Measurements from ENCODE around the gene KIAA0408.

Gene KIAA0408

DNA sequence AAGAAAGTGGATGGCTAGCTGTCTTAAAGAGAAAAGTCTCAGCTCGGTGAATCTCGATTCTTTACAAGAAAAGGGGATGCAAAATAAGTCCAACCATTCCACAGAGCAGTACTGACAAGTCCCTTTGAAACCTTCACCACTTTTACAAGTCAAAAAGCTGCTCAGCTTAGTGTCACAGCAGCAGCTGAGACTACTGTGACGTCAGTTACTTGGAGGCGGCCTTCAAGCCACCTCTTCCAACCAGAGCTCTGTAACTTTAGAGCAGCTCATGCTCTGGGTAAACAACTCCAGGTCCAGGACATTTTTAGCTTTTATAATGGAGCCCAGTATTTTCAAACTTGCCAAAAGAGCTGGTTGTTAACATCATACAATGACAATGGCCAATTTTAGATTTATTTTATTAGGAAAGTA is at the start of gene KIAA0408:
Gene KIAA0408 (minus strand): TSS at position 159 of the 411 bp plus-strand sequence. CDS start 5,408 bp downstream, outside the sequence.
- DNase-seq = peak; percentile 61

DNA sequence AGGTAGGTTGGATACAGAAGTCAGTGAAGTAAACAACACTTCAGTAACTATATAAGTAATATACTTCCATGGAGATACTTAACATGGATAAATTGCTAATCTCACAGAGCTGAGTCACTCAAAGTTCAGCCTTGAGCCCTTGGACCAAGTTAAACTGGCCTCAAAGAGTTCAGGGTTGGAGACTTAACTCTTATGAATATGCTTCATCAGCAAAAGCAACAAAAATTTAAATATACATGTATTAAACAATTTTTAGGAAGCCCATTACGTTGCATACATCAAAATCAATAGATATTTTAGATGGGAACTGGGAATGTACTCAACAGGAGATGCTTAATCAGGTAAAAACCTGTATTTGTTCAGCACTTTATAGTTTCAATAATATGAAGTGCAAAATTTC is 47.7 kb upstream of the KIAA0408 start:
- no peak for DNase-seq

DNA sequence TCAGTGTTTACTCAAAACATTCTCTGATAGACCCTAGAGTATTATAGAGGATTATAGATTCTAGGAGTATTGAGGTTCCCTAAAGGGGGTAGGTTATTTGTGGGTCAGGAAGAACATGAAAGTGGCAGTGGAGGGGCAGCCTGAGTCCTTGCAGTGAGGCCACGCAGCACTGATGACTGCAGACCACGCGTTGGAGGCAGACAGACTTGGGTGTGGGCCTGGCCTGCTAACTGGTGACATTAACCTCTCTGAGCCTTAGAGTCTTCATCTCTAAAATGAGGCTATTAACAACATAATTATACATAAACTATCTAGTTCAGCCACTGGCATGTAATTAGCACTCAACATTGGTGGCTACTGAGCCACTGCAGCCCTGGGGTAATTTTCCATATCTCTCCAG is 43.8 kb upstream of the KIAA0408 start:
- no peak for DNase-seq

DNA sequence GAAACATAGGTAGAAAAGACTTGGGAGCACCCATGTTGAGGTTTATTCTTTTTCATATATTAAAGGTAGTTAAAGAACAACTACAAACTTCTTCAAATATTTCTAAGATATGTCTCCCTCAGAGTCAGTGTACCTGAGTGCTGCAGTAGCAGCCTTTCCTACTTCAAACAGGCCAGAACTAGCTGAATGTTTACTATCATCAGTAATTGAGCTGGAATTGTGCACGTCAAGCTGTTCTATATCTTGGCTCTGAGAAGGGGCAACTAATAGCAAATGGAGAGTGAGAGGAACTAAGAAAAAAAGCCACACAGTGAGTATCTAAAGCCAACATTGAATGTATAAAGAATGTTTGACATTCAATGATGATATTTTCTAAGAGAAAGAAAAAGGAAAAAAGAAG is 38.2 kb upstream of the KIAA0408 start:
- DNase-seq = no peak

DNA sequence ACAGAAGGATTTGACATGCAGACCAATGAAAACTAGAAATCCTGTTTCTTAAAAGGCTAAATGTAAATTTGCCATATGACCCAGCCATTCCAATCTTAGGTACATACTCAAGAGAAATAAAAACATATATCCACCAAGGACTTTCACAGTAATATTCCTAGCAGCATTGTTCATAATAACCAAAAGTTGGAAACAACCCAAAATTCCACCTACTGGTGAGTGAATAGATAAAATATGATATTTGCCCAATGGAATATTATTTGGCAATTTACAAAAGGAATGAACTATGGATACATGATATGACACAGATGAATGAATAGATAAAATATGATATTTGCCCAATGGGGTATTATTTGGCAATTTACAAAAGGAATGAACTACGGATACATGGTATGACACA is 37.3 kb upstream of the KIAA0408 start:
- DNase-seq = peak; percentile 48

DNA sequence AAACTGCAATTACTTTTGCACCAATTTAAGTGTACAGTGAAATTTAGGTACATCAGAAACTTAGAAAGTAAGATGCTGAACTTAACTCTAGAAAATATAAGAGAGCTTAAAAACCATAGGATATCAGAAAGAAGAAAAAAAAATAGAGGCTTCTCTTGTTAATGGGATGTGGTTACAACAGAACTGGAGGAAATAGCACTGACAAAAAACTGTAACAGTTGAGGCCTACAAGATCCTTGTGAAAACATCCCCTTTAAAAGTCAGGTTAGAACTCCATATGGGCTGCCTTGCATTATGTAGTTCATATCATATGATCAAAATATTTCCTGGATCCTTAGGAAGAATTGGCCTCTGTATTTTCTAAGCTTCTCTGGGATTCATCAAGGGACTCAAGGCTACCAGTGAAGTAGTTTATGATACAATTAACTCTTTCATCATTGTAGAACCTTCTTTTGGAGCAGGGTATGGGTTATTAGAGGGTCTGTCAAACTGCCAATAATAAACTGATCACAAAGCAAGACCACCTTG is 35.1 kb upstream of the KIAA0408 start:
- DNase-seq = no peak

DNA sequence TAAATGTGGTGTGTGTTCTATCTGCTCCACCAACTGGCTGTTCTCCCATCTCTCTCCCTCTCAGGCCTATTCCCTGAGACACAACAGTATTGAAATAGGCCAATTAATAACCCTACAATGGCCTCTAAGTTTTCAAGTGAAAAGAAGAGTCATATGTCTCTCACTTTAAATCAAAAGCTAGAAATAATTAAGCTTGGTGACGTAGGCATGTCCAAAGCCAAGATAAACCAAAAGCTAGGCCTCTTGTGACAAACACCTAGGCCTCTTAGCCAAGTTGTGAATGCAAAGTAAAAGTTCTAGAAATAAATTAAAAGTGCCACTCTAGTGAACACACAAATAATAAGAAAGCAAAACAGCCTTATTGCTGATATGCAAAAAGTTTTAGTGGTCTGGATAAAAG is 30.1 kb upstream of the KIAA0408 start:
- no peak for DNase-seq

DNA sequence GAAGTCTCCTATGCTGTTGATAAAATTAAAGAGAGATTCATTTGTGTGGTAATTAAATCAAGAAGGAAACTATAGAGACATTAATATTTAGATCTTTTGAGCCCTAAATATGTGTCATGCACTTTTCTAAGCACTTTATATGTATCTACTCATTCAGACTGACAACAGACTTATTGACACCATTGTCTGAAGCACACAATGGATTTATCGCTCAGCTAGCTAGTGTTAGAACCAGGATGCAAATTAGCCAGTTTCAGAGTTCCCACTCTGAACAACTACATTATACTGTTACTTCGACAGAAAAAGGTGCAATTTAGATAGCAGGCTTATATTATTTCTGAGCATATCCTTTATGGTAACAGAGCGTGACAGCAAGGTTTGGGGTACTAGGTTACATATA is 27.7 kb upstream of the KIAA0408 start:
- DNase-seq = no peak

DNA sequence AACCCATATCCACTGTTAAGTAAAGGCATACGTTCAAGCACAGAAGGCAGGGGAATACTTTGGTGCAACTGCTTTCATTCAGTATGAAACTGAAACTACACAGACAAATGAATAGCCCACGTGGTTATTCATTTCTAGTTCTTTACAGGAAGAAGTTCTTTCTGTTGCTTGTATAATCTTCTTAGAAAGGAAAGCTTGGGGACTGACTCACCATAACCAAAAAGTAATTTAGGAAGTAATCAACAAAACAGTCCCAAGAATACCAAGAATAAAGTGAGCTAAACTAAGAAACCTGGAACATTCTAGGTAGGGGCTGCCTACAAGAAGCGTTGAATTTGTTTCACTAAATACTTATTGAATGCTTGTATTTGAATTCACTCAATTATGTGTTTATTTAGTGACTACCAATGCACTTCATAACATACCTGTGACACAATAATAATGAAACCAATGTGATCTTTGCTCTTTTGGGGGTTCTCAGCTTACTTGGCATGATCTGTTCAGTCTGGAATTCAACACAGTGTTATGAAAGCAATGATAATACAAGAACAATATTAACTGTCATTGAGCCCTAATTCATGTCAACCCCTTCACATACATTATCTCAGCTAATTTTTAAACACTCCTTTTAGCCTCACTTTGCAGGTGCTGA is 25.1 kb upstream of the KIAA0408 start:
- peak; percentile 82 for DNase-seq

DNA sequence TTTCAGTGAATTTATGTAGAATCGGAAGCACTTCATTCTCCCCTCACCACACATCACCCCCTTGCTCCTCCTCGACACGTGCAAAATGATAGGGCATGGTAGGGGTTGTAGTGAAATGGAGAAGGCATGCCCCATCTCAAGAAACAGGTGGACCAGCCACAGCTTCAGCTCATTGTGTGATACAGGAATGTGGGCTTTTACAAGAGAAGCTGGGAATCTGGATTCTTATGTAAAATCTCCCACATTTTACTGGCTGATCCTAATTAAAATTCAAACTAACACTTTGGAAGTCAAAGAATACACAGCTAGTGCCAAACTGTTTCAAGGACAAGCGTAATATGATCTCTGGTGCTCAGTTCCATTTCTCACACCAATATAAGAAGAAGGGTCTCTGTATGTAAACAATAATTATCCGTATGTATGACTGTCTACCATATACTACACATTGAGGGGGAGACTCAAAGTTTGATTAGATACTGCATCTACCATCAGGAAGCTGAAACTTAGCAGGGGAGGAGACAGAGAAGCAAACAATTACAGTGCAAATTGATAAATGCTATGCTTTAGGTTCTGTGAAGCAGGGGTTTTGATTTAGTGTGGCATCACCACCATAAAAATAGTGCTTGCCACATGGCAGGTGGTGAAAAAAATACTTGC is 24.3 kb upstream of the KIAA0408 start:
- DNase-seq = no peak

DNA sequence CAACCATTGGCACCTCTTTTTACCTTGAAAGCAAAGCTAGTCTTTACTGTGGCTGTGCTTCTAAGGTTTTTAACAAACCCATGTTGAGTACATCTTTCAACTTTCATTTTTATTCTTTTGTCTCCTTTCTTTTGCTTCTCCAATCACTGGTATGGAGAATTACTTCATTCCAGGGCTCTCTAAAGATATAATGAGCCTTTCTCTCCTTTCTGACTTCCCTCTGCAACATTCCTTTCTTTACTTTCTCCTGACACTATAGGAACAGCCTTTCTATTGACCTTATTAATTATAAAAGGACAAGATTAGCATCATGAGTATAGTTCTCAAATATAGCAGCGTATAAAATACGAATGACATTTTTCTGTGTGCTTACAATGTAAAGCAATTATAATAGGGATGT is 23.1 kb upstream of the KIAA0408 start:
- no peak for DNase-seq

DNA sequence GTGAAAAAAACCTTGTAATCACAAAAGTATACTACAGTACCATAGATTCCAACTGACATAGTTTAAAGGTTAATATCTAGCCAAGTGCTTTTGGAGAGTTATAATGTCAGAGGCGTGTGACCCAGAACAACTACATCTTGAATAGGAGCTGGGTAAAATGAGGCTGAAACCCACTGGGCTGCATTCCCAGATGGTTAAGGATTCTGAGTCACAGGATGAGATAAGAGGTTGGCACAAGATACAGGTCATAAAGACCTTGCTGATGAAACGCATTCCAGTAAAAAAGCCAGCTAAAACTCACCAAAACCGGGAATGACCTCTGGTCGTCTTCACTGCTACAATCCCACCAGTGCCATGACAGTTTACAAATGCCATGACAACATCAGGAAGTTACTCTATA is 22.4 kb upstream of the KIAA0408 start:
- peak; percentile 51 for DNase-seq

DNA sequence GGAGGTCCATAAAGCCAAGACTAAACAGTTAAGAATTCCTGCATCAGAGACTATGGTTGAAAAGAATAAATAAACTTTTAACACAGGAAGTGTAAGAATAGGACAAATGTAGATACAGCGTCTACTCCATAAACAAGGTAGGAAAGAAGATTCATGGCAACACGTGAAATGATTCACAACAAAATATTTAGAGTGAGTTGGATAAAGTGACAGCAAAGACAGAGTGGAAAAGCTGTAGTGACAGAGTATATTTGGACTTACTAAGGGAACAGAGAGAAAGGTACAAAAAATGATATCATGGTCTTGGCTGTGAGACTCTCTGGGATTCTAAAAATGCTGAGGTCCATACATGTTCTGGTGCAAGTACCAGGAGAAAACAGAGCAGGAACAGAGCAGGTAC is 21.9 kb upstream of the KIAA0408 start:
- peak; percentile 8 for DNase-seq

DNA sequence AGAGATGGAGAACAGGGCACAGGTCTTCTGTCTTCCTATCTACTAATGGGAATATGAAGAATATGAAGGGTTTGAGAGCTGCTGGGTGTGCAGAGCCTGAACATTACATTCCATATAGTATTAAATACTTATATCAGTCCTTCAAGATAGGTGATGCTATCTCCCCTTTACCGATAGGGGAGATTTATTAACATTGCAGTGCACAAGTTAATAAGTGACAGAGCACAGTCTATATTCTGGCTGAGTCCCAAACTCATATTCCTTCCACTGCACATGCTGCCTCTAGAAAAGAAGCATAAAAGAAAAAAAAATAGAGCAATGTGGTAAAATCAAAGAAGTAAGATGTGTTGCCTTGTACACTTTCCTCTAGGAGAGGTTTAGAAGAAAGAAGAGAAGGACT is 18.5 kb upstream of the KIAA0408 start:
- DNase-seq = no peak

DNA sequence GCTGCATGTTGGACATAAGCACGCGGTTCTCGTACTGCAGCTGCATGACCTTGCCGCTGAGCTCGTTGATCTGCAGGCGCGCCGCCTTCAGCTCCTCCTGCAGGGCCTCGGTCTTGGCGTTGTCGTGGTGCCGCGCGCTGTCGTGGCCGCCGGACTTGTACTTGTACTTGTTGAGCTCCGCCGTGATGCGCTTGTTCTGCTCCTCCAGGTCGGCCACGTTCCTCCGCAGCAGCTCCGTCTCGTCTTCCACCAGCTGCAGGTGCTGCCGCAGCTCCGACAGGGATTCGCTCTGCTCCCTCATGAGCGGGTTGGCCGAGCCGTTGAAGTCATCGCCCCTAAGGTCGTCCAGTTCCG is 16.6 kb upstream of the KIAA0408 start:
- no peak for DNase-seq

DNA sequence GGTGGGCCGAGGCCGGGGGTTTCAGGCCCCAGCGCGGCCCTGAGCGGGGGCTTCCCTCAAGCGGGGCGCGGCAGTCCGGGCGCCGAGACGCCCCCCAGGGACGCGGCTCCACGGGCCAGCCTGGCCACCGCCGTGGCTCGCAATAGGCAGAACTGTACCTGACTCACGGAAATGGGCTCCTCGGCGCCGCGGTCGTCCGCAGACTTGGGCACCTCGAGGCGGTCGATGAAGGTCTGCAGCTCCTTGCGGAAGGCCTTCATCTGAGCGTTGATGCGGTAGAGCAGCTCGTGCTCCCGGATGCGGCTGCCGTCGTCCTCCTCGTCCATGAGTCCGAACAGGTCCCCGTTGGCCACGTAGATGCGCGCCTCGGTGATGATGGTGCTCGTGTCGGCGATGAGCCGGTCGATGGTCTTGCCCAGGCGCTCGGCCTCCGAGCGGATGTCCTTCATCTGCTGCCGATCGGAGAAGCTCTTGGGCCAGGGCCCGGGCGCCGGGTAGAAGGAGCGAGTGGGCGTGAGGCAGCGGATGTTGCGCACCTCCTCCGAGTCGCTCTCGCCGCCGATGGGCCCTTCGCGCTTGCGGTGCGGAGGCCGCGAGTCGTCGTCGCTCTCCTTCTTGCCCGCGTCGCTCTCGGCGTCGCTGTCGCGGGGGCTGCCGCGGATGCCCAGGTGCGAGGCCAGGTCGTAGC is 16.1 kb upstream of the KIAA0408 start:
- no peak for DNase-seq

DNA sequence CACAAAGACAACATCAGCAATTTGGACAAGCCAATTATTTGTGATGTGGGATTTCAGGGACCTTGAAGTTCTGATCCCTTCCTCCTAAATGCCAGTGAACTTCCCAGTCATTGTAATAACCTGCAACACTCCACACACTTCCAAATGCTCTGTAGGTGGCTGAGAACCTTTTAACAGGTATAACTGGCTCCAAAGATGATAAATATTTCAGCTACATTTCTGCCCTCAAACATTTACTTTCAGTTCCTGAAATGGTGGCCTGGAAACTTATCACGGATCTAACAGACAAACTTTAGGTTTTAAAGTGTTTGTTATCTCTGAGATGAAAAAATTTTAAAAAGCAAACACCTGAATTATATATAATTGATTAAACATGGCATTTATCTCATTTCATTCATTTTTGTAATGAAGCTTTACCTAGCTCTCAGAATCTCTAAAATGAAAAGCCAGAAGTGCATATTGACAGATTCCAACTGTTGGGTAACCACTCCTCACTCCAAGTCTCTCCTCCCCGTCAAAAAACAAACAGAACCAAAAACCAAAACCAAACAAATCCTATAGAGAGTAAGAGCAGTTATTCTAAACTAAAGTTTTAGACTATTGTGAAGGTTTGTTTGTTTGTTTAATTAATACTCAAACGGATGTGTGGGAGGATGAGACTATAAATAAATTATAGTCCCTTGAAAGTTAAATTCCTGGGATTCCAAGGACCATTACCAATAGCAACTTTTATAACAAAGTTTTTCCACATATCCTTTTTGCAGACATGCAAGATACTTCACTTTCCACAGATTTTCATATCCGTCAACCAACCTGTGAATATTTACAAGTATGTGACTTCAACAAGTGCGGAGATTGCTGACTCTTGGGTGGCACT is 12.4 kb upstream of the KIAA0408 start:
- DNase-seq = peak; percentile 45

DNA sequence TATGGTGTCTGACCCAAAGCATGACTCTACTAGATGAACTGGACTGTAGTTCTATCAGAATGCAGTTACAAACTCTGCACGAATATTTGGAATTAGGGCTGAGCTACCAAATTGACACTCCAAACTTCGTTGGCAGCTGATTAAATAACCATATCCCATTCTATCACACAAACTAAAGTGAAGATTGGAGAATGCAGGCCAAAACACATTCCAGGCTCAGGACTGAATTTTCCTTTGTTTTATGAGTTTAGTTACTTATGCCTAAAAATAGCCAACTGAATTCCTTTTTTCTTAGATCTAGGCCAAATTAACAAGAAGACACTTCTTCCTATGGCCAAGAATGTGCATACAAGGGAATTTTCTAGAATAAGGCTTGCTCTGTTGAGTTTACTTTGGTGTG is 9.7 kb upstream of the KIAA0408 start:
- DNase-seq = no peak

DNA sequence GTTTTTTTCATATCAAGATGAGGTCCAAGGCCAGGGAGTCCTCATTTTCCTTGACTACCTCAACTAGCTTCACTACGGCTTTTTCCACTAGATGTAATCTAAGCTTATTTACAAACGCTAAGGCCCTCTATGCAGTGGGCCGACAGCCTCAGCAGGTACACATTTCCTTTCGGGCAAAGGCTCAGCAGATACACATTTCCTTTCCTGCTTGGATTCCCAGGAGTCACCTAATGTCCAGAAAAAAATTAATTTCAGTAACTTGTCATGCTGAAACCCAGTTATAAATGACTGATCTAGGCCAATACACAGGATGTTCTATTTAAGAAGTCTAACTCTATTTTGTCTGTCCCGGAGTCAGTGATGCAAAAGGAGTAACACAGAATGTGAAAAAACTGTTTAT is 7.2 kb upstream of the KIAA0408 start:
- no peak for DNase-seq

DNA sequence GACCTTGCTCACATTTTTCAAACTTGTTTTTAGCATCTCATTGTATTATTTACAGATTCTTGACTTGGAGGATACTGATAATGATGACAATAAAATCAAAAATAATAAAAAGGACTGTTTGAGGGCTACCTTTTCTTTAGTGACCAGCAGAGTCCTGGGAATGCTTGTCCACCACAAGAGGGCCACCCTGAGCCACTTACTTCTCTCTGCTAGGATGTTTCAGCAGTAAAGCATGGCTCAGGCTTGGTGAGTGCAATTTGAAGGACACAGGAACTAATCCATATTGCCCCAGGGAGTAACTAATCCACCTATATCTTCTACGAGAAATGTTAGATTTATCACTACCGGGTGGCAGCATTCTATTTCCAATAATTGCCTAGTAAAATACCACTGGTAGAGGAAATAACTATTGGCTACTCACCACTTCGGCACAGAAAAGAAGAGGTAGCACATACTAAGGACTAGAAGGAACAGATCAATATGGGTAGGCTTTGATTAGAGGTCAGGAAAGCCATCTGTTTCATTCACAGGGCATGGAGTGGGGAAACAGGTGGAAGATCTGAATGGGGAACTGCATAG is 5.8 kb upstream of the KIAA0408 start:
- DNase-seq = peak; percentile 66

DNA sequence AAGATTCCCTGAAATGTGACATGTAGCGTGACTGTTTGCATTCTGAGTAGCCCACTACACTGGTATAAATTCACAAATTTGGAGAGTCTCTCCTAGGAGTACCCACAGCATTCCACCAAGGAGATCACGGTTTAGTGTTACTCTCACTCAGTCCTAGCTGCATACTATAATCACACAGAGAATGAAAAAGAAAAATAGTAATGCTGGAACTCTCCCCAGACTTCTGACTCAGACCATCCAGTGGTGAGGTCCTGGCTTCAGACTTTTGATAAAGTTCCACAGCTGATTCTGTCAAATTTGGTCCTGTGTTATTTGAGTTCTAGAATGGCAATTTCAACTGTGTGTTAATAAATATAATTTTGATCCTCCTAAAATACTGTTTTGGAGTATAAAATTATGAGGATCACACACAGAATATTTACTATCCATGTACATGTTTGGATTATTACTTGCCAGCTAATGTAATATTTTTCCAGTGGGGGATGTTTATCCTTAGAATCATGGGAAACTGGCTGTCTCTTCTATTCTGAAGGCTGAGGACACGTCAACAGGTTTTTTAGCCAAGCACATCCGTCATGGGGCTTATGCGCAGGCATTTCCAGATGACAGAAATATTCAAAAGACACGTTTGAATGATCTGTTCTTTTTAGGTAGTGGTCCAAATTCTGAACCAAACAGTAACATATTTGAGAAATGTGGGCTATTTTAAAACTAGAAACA is 5.1 kb upstream of the KIAA0408 start:
- DNase-seq = peak; percentile 76

DNA sequence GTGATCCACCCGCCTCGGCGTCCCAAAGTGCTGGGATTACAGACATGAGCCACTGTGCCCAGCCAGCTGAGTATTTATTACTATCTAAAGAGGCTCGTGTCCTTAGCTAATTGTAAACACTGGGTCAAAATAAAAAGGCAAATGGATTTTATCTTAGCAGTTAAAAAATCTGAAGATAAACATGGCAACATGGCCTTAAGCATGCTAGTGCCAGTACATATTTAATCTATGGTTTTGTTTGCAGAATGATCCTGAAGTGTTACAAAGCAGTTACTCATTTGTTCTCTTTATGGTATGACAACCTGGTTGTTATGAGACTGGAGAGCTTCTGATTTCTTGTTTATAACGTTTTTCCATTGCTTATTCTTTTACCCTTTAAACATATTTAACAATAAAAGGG is 3.9 kb upstream of the KIAA0408 start:
- DNase-seq = no peak

All from HCEC 1CT (cell line).